ENCODE data around the gene TICAM2. TPM values are rescaled to one million over a fixed set of nuclear protein-coding genes. Genes with fewer than 3 reads are reported as not detected.

TICAM2 gene
- polyA plus RNA-seq, 1 donor (not counting 4 experiments of a cell fraction or from before 2014, with no cell fraction given), result not detected

DNA sequence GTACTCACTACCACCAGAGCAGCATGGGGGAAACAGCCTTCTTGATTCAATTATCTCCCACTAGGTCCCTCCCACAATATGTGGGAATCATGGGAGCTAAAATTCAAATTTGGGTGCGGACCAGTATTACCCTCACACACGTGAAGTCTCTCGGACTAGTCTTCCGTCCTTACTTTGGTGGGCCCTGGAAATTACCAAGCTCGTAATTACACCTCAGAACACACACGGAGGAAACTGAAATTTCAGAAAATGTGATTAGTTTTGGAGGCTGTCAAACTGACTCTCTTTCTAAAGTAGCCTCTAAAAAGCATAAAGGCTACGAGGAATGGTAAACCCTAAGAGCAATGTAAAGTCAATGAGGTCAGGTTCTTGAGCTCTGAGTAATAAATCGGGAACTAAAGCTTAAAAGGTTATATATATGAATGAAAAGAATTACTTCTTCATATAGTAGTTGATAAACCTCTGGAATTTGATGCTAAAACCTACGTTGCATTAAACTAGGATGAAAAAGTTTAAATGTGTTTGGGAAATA is 56.9 kb downstream of the TICAM2 start:
- peaks cover 3% of the 10 kb centered on the region for H4K20me1 ChIP-seq (ENCODE audit: control insufficient read depth, extremely low read depth, insufficient read depth, low read length)
- peaks cover 37% of the 10 kb centered on the region for H3K79me2 ChIP-seq (ENCODE audit: control insufficient read depth, insufficient read depth, low read length)
- H3K9ac ChIP-seq (ENCODE audit: control insufficient read depth, extremely low read depth, insufficient read depth, low read length), result no peak overlapping the region
- H3K4me1 ChIP-seq (ENCODE audit: control insufficient read depth, extremely low read depth, insufficient read depth, low read length), result peaks cover 10% of the 10 kb centered on the region
- DNase-seq (ENCODE audit: low read depth, low spot score), result no peak
- H3K27me3 ChIP-seq (ENCODE audit: control insufficient read depth, extremely low read depth, insufficient read depth, low read length), result no peaks in the 10 kb centered on the region
- FAIRE-seq, result no peak
- H3K27ac ChIP-seq (ENCODE audit: control insufficient read depth, insufficient read depth, low read length), result peak overlapping the region; percentile 23
- peak overlapping the region; percentile 83 for H2AFZ ChIP-seq (ENCODE audit: control insufficient read depth, low read length)
- peak overlapping the region; percentile 60 for H3K4me2 ChIP-seq (ENCODE audit: control insufficient read depth, extremely low read depth, insufficient read depth, low read depth, low read length)
- H3K36me3 ChIP-seq (ENCODE audit: control insufficient read depth in 2 of 2, extremely low read depth in 1 of 2, insufficient read depth in 2 of 2, low read length in 2 of 2), result no peaks in the 10 kb centered on the region
- dilution Hi-C loops (cut with MboI; ENCODE audit: extremely low pct_ligation_motif_present, low sequenced_read_pairs), result no loop called here
- H3K9me3 ChIP-seq (ENCODE audit: control insufficient read depth, low read depth, low read length), result no peaks in the 10 kb centered on the region
- no peak overlapping the region for H3K4me3 ChIP-seq (ENCODE audit: control insufficient read depth in 2 of 3, extremely low read depth in 1 of 3, insufficient read depth in 2 of 3, low read depth in 1 of 3, low read length in 3 of 3)
- no peaks in the 10 kb centered on the region for H3K9me1 ChIP-seq (ENCODE audit: control insufficient read depth, extremely low read depth, insufficient read depth, low read length)
- TF ChIP-seq, protein P1, sequence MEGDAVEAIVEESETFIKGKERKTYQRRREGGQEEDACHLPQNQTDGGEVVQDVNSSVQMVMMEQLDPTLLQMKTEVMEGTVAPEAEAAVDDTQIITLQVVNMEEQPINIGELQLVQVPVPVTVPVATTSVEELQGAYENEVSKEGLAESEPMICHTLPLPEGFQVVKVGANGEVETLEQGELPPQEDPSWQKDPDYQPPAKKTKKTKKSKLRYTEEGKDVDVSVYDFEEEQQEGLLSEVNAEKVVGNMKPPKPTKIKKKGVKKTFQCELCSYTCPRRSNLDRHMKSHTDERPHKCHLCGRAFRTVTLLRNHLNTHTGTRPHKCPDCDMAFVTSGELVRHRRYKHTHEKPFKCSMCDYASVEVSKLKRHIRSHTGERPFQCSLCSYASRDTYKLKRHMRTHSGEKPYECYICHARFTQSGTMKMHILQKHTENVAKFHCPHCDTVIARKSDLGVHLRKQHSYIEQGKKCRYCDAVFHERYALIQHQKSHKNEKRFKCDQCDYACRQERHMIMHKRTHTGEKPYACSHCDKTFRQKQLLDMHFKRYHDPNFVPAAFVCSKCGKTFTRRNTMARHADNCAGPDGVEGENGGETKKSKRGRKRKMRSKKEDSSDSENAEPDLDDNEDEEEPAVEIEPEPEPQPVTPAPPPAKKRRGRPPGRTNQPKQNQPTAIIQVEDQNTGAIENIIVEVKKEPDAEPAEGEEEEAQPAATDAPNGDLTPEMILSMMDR (optimal IDR thresholded peaks at IDR 0.05 in 1 of 3, IDR thresholded peaks at IDR 0.05 in 1 of 3, conservative IDR thresholded peaks at IDR 0.05 in 1 of 3; ENCODE audit: extremely low read depth in 1 of 3, insufficient read depth in 2 of 3, low read length in 3 of 3), result no peak
- TF ChIP-seq EZH2 (IDR thresholded peaks at IDR 0.05; ENCODE audit: low read length), result no peak

DNA sequence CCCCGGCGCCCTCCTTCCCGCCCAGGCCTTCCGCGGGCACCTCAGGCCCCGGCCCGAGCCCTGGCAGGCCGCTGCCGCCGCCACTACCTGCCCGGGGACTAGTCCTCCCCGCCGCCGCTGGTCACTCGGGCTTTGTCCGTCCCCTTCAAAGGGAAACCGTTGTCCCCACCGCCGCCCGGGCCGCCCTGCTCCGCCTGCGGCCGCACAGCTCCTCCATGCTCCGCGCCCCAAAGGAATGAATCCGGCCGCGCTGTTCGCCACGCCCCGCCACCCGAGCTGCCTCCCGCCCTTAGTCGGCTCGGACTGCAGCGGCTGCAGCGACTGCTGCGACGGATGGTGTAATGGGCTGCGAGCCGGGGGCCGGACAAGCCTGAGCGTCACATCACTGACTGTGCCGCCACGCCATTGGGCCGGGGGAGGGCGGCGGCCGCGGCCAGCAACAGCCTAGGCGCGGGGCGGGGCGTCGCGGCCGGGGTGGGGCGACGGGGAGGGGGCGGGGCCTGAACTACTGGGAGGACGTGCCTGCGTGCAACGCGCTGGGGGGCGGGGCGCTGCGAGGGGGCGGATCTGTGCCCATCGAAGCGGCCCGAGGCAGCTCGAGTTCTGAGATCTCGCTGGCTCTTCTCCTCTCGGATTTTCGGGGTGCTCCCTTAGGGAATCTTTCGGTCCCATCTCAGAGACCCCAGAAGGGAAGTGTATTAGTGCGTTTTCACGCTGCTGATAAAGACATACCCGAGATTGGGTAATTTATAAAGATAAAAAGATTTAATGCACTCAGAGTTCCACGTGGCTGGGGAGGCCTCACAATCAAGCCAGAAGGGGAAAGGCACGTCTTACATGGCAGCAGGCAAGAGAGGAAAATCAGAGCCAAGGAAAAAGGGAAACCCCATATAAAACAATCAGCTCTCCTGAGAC is 57.6 kb downstream of the TICAM2 start, which contains the start of gene FEM1C:
Gene FEM1C, minus strand, starts transcription at position 340 of the 915 bp plus-strand sequence. CDS start 1,282 bp downstream, outside the sequence.
- H3K4me2 ChIP-seq (ENCODE audit: control insufficient read depth, extremely low read depth, insufficient read depth, low read depth, low read length), result peak within 1 kb of the TSS; percentile 85
- H3K9ac ChIP-seq (ENCODE audit: control insufficient read depth, extremely low read depth, insufficient read depth, low read length), result peak within 1 kb of the TSS; percentile 91
- peaks cover 15% of the 10 kb centered on the region for H3K4me1 ChIP-seq (ENCODE audit: control insufficient read depth, extremely low read depth, insufficient read depth, low read length)
- dilution Hi-C loops (cut with MboI; ENCODE audit: extremely low pct_ligation_motif_present, low sequenced_read_pairs), result no loop called here
- peak within 1 kb of the TSS; percentile 89 for H3K27ac ChIP-seq (ENCODE audit: control insufficient read depth, insufficient read depth, low read length)
- H3K79me2 ChIP-seq (ENCODE audit: control insufficient read depth, insufficient read depth, low read length), result peaks cover 44% of the 10 kb centered on the region
- H3K4me3 ChIP-seq (ENCODE audit: control insufficient read depth in 2 of 3, extremely low read depth in 1 of 3, insufficient read depth in 2 of 3, low read depth in 1 of 3, low read length in 3 of 3), result peak within 1 kb of the TSS; percentile 81 to 93 (median 92)
- FAIRE-seq (peak; percentile 44), DNase-seq (ENCODE audit: low read depth, low spot score) (peak; percentile 53)
- H3K9me1 ChIP-seq (ENCODE audit: control insufficient read depth, extremely low read depth, insufficient read depth, low read length), result no peaks in the 10 kb centered on the region
- H3K9me3 ChIP-seq (ENCODE audit: control insufficient read depth, low read depth, low read length), result no peaks in the 10 kb centered on the region
- TF ChIP-seq, protein P1 (optimal IDR thresholded peaks at IDR 0.05 in 1 of 3, IDR thresholded peaks at IDR 0.05 in 1 of 3, conservative IDR thresholded peaks at IDR 0.05 in 1 of 3; ENCODE audit: extremely low read depth in 1 of 3, insufficient read depth in 2 of 3, low read length in 3 of 3), result no peak
- no peak for TF ChIP-seq EZH2 (IDR thresholded peaks at IDR 0.05; ENCODE audit: low read length)
- H3K27me3 ChIP-seq (ENCODE audit: control insufficient read depth, extremely low read depth, insufficient read depth, low read length), result no peaks in the 10 kb centered on the region
- H3K36me3 ChIP-seq (ENCODE audit: control insufficient read depth in 2 of 2, extremely low read depth in 1 of 2, insufficient read depth in 2 of 2, low read length in 2 of 2), result no peaks in the 10 kb centered on the region
- H4K20me1 ChIP-seq (ENCODE audit: control insufficient read depth, extremely low read depth, insufficient read depth, low read length), result peaks cover 3% of the 10 kb centered on the region
- H2AFZ ChIP-seq (ENCODE audit: control insufficient read depth, low read length), result peak within 1 kb of the TSS; percentile 83

All from keratinocyte (primary cell).